Measurements from ENCODE around the gene MOSPD2. TPM values are rescaled to one million over a fixed set of nuclear protein-coding genes. Genes with fewer than 3 reads are reported as not detected.

Gene MOSPD2
- total RNA-seq, 1 experiment from 2014 or later = 11.6 TPM

- H4K20me1 ChIP-seq (ENCODE audit: low read length) = no peaks in the 10 kb centered on the region
- no peak overlapping the region for H3K9ac ChIP-seq (ENCODE audit: low read length)
- no peaks in the 10 kb centered on the region for H3F3A ChIP-seq (ENCODE audit: low read length, unreplicated experiment)
- no TSS peak for BruUV-seq (replicated peaks)
- intact Hi-C loops (cut with micrococcal nuclease) = no loop called here
- peaks cover 5% of the 10 kb centered on the region; the same call in 1 of the 2 replicates for H3K36me3 ChIP-seq (ENCODE audit: low read depth, low read length)
- H3K27ac ChIP-seq (ENCODE audit: low read length) = peak overlapping the region; percentile 41; the same call in 1 of the 2 replicates
- no peaks in the 10 kb centered on the region for H3K79me2 ChIP-seq (ENCODE audit: low read length)
- no peaks in the 10 kb centered on the region for H3K27me3 ChIP-seq (ENCODE audit: low read length)
- H2AFZ ChIP-seq (ENCODE audit: low read length) = no peak overlapping the region
- H3K9me2 ChIP-seq (replicated peaks; ENCODE audit: low read length) = no peaks in the 10 kb centered on the region
- TF ChIP-seq EZH2 (IDR thresholded peaks at IDR 0.05; ENCODE audit: low read length, unreplicated experiment) (no peak), EZH2phosphoT487 (IDR thresholded peaks at IDR 0.05; ENCODE audit: borderline replicate concordance, low read length) (no peak), CTCF (conservative IDR thresholded peaks at IDR 0.05; ENCODE audit: low read depth, low read length) (no peak)
- ChIA-PET POLR2A (ENCODE audit: unreplicated experiment) (no interaction called here), CTCF (no interaction called here)
- H3K4me2 ChIP-seq (ENCODE audit: low read length) = peak overlapping the region; percentile 33; the same call in 1 of the 2 replicates
- peaks cover 17% of the 10 kb centered on the region for H3K4me1 ChIP-seq (ENCODE audit: insufficient read depth, low read length)
- peak; percentile 68 for DNase-seq
- ATAC-seq = peak; percentile 76
- H3K4me3 ChIP-seq (ENCODE audit: low read length) = no peak overlapping the region
- no peaks in the 10 kb centered on the region for H3K9me3 ChIP-seq (ENCODE audit: low read length)
Observed at GRCh38 chrX:14916017-14916674, 42.9 kb downstream of the MOSPD2 start.

GRCh38 chrX:14919407-14919806 is 46.2 kb downstream of the MOSPD2 start:
- Histone ChIP-seq H3K9ac (ENCODE audit: low read length) (no peak overlapping the region), H2AFZ (ENCODE audit: low read length) (no peak overlapping the region), H3K27me3 (ENCODE audit: low read length) (no peaks in the 10 kb centered on the region), H3K4me2 (ENCODE audit: low read length) (no peak overlapping the region), H3K9me3 (ENCODE audit: low read length) (no peaks in the 10 kb centered on the region), H3K9me2 (replicated peaks; ENCODE audit: low read length) (no peaks in the 10 kb centered on the region), H3K4me3 (ENCODE audit: low read length) (no peak overlapping the region), H3K36me3 (ENCODE audit: low read depth, low read length) (peaks cover 5% of the 10 kb centered on the region; the same call in 1 of the 2 replicates), H3K4me1 (ENCODE audit: insufficient read depth, low read length) (peaks cover 23% of the 10 kb centered on the region), H3K79me2 (ENCODE audit: low read length) (no peaks in the 10 kb centered on the region), H3F3A (ENCODE audit: low read length, unreplicated experiment) (no peaks in the 10 kb centered on the region), H4K20me1 (ENCODE audit: low read length) (no peaks in the 10 kb centered on the region), H3K27ac (ENCODE audit: low read length) (no peak overlapping the region)
- intact Hi-C loops (cut with micrococcal nuclease) = no loop called here
- no peak for DNase-seq
- ChIA-PET CTCF (no interaction called here), POLR2A (ENCODE audit: unreplicated experiment) (no interaction called here)
- TF ChIP-seq EZH2 (IDR thresholded peaks at IDR 0.05; ENCODE audit: low read length, unreplicated experiment) = no peak
- ATAC-seq = no peak; the same call in 1 of the 2 replicates
- BruUV-seq (replicated peaks) = no TSS peak

GRCh38 chrX:14920196-14920595 is 47.0 kb downstream of the MOSPD2 start:
- POLR2A ChIA-PET (ENCODE audit: unreplicated experiment) = interaction anchor here (0.6 kb wide), 1 partner anchor 115 kb away, joined by 3 read pairs; no protein-coding TSS in a partner anchor
- CTCF ChIA-PET = no interaction called here

More at GRCh38 chrX:14920196-14920595, 47.0 kb downstream of the MOSPD2 start:
- H3F3A ChIP-seq (ENCODE audit: low read length, unreplicated experiment) = no peaks in the 10 kb centered on the region
- no peak overlapping the region for H2AFZ ChIP-seq (ENCODE audit: low read length)
- no peak overlapping the region for H3K9ac ChIP-seq (ENCODE audit: low read length)
- H3K79me2 ChIP-seq (ENCODE audit: low read length) = no peaks in the 10 kb centered on the region
- DNase-seq (no peak), ATAC-seq (no peak)
- intact Hi-C loops (cut with micrococcal nuclease) = loop anchor here (5.0 kb wide), 2 partner anchors 42 to 48 kb away; partner anchors contain the start of genes FANCB and MOSPD2
- H4K20me1 ChIP-seq (ENCODE audit: low read length) = no peaks in the 10 kb centered on the region
- BruUV-seq (replicated peaks) = no TSS peak
- TF ChIP-seq EZH2phosphoT487 (IDR thresholded peaks at IDR 0.05; ENCODE audit: borderline replicate concordance, low read length) (no peak), CTCF (conservative IDR thresholded peaks at IDR 0.05; ENCODE audit: low read depth, low read length) (no peak), EZH2 (IDR thresholded peaks at IDR 0.05; ENCODE audit: low read length, unreplicated experiment) (no peak)
- no peaks in the 10 kb centered on the region for H3K9me2 ChIP-seq (replicated peaks; ENCODE audit: low read length)
- H3K4me3 ChIP-seq (ENCODE audit: low read length) = no peak overlapping the region
- H3K4me2 ChIP-seq (ENCODE audit: low read length) = no peak overlapping the region
- no peaks in the 10 kb centered on the region for H3K27me3 ChIP-seq (ENCODE audit: low read length)
- H3K36me3 ChIP-seq (ENCODE audit: low read depth, low read length) = peaks cover 5% of the 10 kb centered on the region; the same call in 1 of the 2 replicates
- peaks cover 19% of the 10 kb centered on the region for H3K4me1 ChIP-seq (ENCODE audit: insufficient read depth, low read length)
- no peak overlapping the region for H3K27ac ChIP-seq (ENCODE audit: low read length)
- no peaks in the 10 kb centered on the region for H3K9me3 ChIP-seq (ENCODE audit: low read length)

Data from PC-3 (cell line).